ENCODE data around the gene KISS1.

The KISS1 gene

GRCh38 chr1:204223129-204223860 is 27.0 kb upstream of the KISS1 start:
- no peak overlapping the region for H3K4me3 ChIP-seq (ENCODE audit: low read depth, low read length)
- TF ChIP-seq CTCF (IDR thresholded peaks at IDR 0.05; ENCODE audit: borderline replicate concordance, insufficient read depth, low read depth, low read length) = no peak

- H3K4me3 ChIP-seq (ENCODE audit: low read depth, low read length) = no peak overlapping the region
- no peak for TF ChIP-seq CTCF (IDR thresholded peaks at IDR 0.05; ENCODE audit: borderline replicate concordance, insufficient read depth, low read depth, low read length)
Observed at GRCh38 chr1:204222764-204223055, 26.4 kb upstream of the KISS1 start.

- H3K4me3 ChIP-seq (ENCODE audit: low read depth, low read length) = no peak overlapping the region
- no peak for TF ChIP-seq CTCF (IDR thresholded peaks at IDR 0.05; ENCODE audit: borderline replicate concordance, insufficient read depth, low read depth, low read length)
Observed at GRCh38 chr1:204222006-204222763, 25.9 kb upstream of the KISS1 start.

- no peak for TF ChIP-seq CTCF (IDR thresholded peaks at IDR 0.05; ENCODE audit: borderline replicate concordance, insufficient read depth, low read depth, low read length)
Observed at GRCh38 chr1:204221271-204221670, 25.0 kb upstream of the KISS1 start.

GRCh38 chr1:204219971-204220616 is 23.8 kb upstream of the KISS1 start:
- no peak overlapping the region for H3K4me3 ChIP-seq (ENCODE audit: low read depth, low read length)
- no peak for TF ChIP-seq CTCF (IDR thresholded peaks at IDR 0.05; ENCODE audit: borderline replicate concordance, insufficient read depth, low read depth, low read length)

More at GRCh38 chr1:204221271-204221670, 25.0 kb upstream of the KISS1 start:
- H3K4me3 ChIP-seq (ENCODE audit: low read depth, low read length) = no peak overlapping the region

GRCh38 chr1:204218552-204218951 is 22.3 kb upstream of the KISS1 start:
- no peak overlapping the region for H3K4me3 ChIP-seq (ENCODE audit: low read depth, low read length)
- TF ChIP-seq CTCF (IDR thresholded peaks at IDR 0.05; ENCODE audit: borderline replicate concordance, insufficient read depth, low read depth, low read length) = no peak
